IMR-90 (cell line): ENCODE results near the gene ACTA1.

Source experiments
- CEBPB ChIP-seq: IDR thresholded peaks from 2 replicates; pipeline ENCODE4 v1.6.1; 2012; ENCODE audit warnings: low read depth, low read length, improper control_type of control experiment
- CHD1 ChIP-seq: IDR thresholded peaks from 2 replicates; pipeline ENCODE4 v1.6.1; 2012; ENCODE audit warnings: low read depth, low read length, improper control_type of control experiment
- ELK1 ChIP-seq: fragments of 150-350 bp; IDR thresholded peaks from 2 replicates; pipeline ENCODE4 v1.6.1; 2016; ENCODE audit warnings: low read depth, mild to moderate bottlenecking, low read length, moderate library complexity, borderline replicate concordance
- MAZ ChIP-seq: IDR thresholded peaks from 2 replicates; pipeline ENCODE4 v1.6.1; 2012; ENCODE audit warnings: low read depth, mild to moderate bottlenecking, low read length, improper control_type of control experiment, moderate library complexity, borderline replicate concordance
- MXI1 ChIP-seq: IDR thresholded peaks from 2 replicates; pipeline ENCODE4 v1.6.1; 2012; ENCODE audit warnings: low read depth, mild to moderate bottlenecking, low read length, moderate library complexity, borderline replicate concordance
- POLR2A ChIP-seq: IDR thresholded peaks from 2 replicates; pipeline ENCODE4 v1.6.1; 2012; ENCODE audit warnings: mild to moderate bottlenecking, low read depth, low read length
- RAD21 ChIP-seq: IDR thresholded peaks from 2 replicates; pipeline ENCODE4 v1.6.1; 2012; ENCODE audit warnings: low read length, improper control_type of control experiment
- RCOR1 ChIP-seq: IDR thresholded peaks from 2 replicates; pipeline ENCODE4 v1.6.1; 2012; ENCODE audit warnings: mild to moderate bottlenecking, low read length, improper control_type of control experiment; ENCODE audit not compliant: insufficient replicate concordance
- SMC3 ChIP-seq: fragments of 150-350 bp; IDR thresholded peaks from 2 replicates; pipeline ENCODE4 v1.6.1; 2016; ENCODE audit warnings: low read depth, mild to moderate bottlenecking, antibody characterized with exemption, low read length, moderate library complexity
- TF ChIP-seq, protein P1 (sequence below): conservative IDR thresholded peaks from 2 replicates; pipeline ENCODE4 v1.5.1; 2012; ENCODE audit warnings: mild to moderate bottlenecking, low read depth, low read length, improper control_type of control experiment

DNA sequence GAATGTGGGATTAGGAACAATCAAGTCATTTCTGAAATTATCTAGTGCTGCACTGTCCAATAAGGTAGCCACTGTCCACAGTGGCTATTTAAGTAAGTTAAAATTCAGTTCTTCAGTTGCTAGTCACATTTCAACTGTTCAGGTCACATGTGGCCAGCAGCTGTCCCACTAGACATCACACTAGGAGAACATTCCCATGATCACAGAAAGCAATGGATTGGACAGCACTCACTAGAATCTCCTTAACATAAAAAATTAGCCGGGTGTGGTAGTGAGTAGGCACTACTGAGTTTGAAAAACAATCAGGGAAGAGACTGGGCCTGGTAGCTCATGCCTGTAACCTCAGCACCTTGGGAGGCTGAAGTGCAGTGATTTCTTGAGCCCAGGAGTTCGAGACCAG is 40.6 kb upstream of the ACTA1 start:
- TF ChIP-seq, protein P1, sequence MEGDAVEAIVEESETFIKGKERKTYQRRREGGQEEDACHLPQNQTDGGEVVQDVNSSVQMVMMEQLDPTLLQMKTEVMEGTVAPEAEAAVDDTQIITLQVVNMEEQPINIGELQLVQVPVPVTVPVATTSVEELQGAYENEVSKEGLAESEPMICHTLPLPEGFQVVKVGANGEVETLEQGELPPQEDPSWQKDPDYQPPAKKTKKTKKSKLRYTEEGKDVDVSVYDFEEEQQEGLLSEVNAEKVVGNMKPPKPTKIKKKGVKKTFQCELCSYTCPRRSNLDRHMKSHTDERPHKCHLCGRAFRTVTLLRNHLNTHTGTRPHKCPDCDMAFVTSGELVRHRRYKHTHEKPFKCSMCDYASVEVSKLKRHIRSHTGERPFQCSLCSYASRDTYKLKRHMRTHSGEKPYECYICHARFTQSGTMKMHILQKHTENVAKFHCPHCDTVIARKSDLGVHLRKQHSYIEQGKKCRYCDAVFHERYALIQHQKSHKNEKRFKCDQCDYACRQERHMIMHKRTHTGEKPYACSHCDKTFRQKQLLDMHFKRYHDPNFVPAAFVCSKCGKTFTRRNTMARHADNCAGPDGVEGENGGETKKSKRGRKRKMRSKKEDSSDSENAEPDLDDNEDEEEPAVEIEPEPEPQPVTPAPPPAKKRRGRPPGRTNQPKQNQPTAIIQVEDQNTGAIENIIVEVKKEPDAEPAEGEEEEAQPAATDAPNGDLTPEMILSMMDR, result no peak
- no peak for TF ChIP-seq POLR2A
- TF ChIP-seq RAD21, result no peak
- no peak for TF ChIP-seq MXI1
- TF ChIP-seq MAZ, result no peak
- TF ChIP-seq SMC3, result no peak
- TF ChIP-seq ELK1, result no peak
- TF ChIP-seq RCOR1, result no peak
- no peak for TF ChIP-seq CHD1
- TF ChIP-seq CEBPB, result no peak
